HEK293 (cell line): Measurements from ENCODE around the gene EXOC3.

ENCODE experiments used
- ATF2 ChIP-seq: fragments of 450-650 bp; formaldehyde crosslinking; IDR thresholded peaks from 2 replicates; pipeline ENCODE4 v1.5.1; 2016; ENCODE audit warnings: missing biosample characterization, missing genetic modification characterization, low read depth
- CTCF ChIP-seq: fragments of 450-650 bp; formaldehyde crosslinking; IDR thresholded peaks from 2 replicates; pipeline ENCODE4 v1.5.1; 2016; ENCODE audit warnings: missing biosample characterization, missing genetic modification characterization
- KLF10 ChIP-seq: fragments of 450-650 bp; IDR thresholded peaks from 2 replicates; pipeline ENCODE4 v1.5.1; 2018; ENCODE audit warnings: missing biosample characterization, mild to moderate bottlenecking, missing genetic modification characterization
- ZBTB10 ChIP-seq: fragments of 450-650 bp; formaldehyde crosslinking; IDR thresholded peaks from 2 replicates; pipeline ENCODE4 v1.5.1; 2016; ENCODE audit warnings: missing biosample characterization, missing genetic modification characterization
- ZBTB11 ChIP-seq: fragments of 450-650 bp; formaldehyde crosslinking; conservative IDR thresholded peaks from 2 replicates; pipeline ENCODE4 v1.5.1; 2016; ENCODE audit warnings: low read depth, missing biosample characterization, missing genetic modification characterization
- ZFP3 ChIP-seq: fragments of 450-650 bp; formaldehyde crosslinking; IDR thresholded peaks from 2 replicates; pipeline ENCODE4 v1.5.1; 2016; ENCODE audit warnings: low read depth, missing biosample characterization, missing genetic modification characterization
- ZNF133 ChIP-seq: fragments of 450-650 bp; formaldehyde crosslinking; IDR thresholded peaks from 2 replicates; pipeline ENCODE4 v1.5.1; 2016; ENCODE audit warnings: missing biosample characterization, missing genetic modification characterization
- ZNF2 ChIP-seq: fragments of 450-650 bp; formaldehyde crosslinking; IDR thresholded peaks from 2 replicates; pipeline ENCODE4 v1.5.1; 2016; ENCODE audit warnings: missing biosample characterization, missing genetic modification characterization
- ZNF24 ChIP-seq: fragments of 450-650 bp; formaldehyde crosslinking; IDR thresholded peaks from 2 replicates; pipeline ENCODE4 v1.5.1; 2016; ENCODE audit warnings: missing biosample characterization, missing genetic modification characterization
- ZNF513 ChIP-seq: fragments of 450-650 bp; IDR thresholded peaks from 2 replicates; pipeline ENCODE4 v1.5.1; 2018; ENCODE audit warnings: missing biosample characterization, missing genetic modification characterization
- ZNF704 ChIP-seq: fragments of 450-650 bp; formaldehyde crosslinking; IDR thresholded peaks from 2 replicates; pipeline ENCODE4 v1.5.1; 2016; ENCODE audit warnings: missing biosample characterization, missing genetic modification characterization
- ZNF76 ChIP-seq: fragments of 450-650 bp; formaldehyde crosslinking; IDR thresholded peaks from 2 replicates; pipeline ENCODE4; 2016; ENCODE audit warnings: low read depth, missing biosample characterization, missing genetic modification characterization, borderline replicate concordance

- TF ChIP-seq ATF2 (no peak), CTCF (tag by site-specific recombination) (no peak), KLF10 (tag by site-specific recombination) (no peak), ZNF76 (tag by site-specific recombination) (no peak), ZNF704 (tag by site-specific recombination) (no peak), ZFP3 (no peak), ZBTB11 (tag by site-specific recombination) (no peak), ZNF2 (tag by site-specific recombination) (no peak), ZNF133 (no peak), ZNF24 (tag by site-specific recombination) (no peak), ZBTB10 (tag by site-specific recombination) (no peak), ZNF513 (tag by site-specific recombination) (no peak)
Observed at GRCh38 chr5:492314-492893, 49.4 kb downstream of the EXOC3 start.
